Heart left ventricle (tissue), 16 donors: ENCODE measurements around the gene TXNDC16. TPM values are rescaled to one million over a fixed set of nuclear protein-coding genes. Genes with fewer than 3 reads are reported as not detected.

Experiments used
- ATAC-seq, 4 donors: fragments of 200-7000 bp; cut with Tn5 transposase; one replicate each; pipeline ENCODE4 v1.9.1; 2020 to 2022; ENCODE audit warnings: moderate library complexity in 4 of 4, mild to moderate bottlenecking in 3 of 4, moderate number of reproducible peaks in 1 of 4
- DNase-seq, 5 donors: peaks; one replicate each; pipeline ENCODE4 v3.0.0-alpha.2; 2020
- H3K27ac ChIP-seq, 12 donors: fragments of 200-600 bp; sonication (generic) in 4 of 12; one replicate each; pipeline versions ENCODE4 v1.5.0 to v1.8.0; 2016 to 2022; ENCODE audit warnings: mild to moderate bottlenecking in 2 of 12
- H3K27me3 ChIP-seq, 9 donors: fragments of 200-600 bp; sonication (generic) in 2 of 9; one replicate each; pipeline versions ENCODE4 v1.5.1 to v1.8.0; 2016 to 2022; ENCODE audit warnings: mild to moderate bottlenecking in 3 of 9
- H3K36me3 ChIP-seq, 9 donors: fragments of 200-600 bp; sonication (generic) in 2 of 9; one replicate each; pipeline versions ENCODE4 v1.5.0 to v1.8.0; 2018 to 2022; ENCODE audit warnings: mild to moderate bottlenecking in 2 of 9
- H3K4me1 ChIP-seq, 12 donors: fragments of 200-600 bp; sonication (generic) in 4 of 12; one replicate each; pipeline versions ENCODE4 v1.5.0 to v1.8.0; 2016 to 2022; ENCODE audit warnings: mild to moderate bottlenecking in 3 of 12
- H3K4me3 ChIP-seq, 12 donors: fragments of 200-600 bp; sonication (generic) in 4 of 12; one replicate each; pipeline versions ENCODE4 v1.5.0 to v1.8.0; 2017 to 2022; ENCODE audit warnings: mild to moderate bottlenecking in 9 of 12, moderate library complexity in 4 of 12
- H3K9me3 ChIP-seq, 12 donors: fragments of 200-600 bp; sonication (generic) in 4 of 12; one replicate each; pipeline versions ENCODE4 v1.5.0 to v1.8.0; 2016 to 2022; ENCODE audit warnings: mild to moderate bottlenecking in 1 of 12
- CTCF ChIP-seq, 12 donors: fragments of 200-600 bp; sonication (generic) in 4 of 12; IDR thresholded peaks; one replicate each; pipeline versions ENCODE4 v1.5.0 to v1.8.0; 2018 to 2022; ENCODE audit warnings: antibody characterized with exemption in 12 of 12, mild to moderate bottlenecking in 5 of 12
- POLR2A ChIP-seq, 2 donors: fragments of 450-650 bp; IDR thresholded peaks; one replicate each; pipeline ENCODE4 v1.6.1; 2017; ENCODE audit warnings: antibody characterized with exemption in 2 of 2, mild to moderate bottlenecking in 2 of 2, moderate library complexity in 2 of 2
- WGBS, 4 donors: extraction: QIAGEN DNeasy Blood & Tissue Kit in 2 of 4; methylation state at CpG; one replicate each; pipeline versions ENCODE4 v1.1.5 to v1.1.7; 2013 to 2018; 5-methylcytosine and 5-hydroxymethylcytosine counted together
- intact Hi-C, 10 donors: fragments of 100-400 bp; cut with DNase I; formaldehyde crosslinking; loops; one replicate each; pipeline versions ENCODE4 v1.11.1 to v1.14.2; 2022
- polyA plus RNA-seq, 2 donors: library from polyadenylated mRNA; stranded (reverse); fragments of 200-250 nt; gene quantifications; one replicate each; pipeline ENCODE4 v1.2.3, GENCODE V29; 2013
- total RNA-seq, 9 donors: library from RNA; depleted of rRNA in 2 of 9; stranded (reverse); fragments of >200 nt in 2 of 9; fragmentation: NEBNext Ultra II Directional in 3 of 9; extraction: Animal tissue kit (Norgen Biotek cat#: 25700) in 3 of 9; gene quantifications; one replicate each; pipeline versions ENCODE4 v1.1.0 to v1.2.4, GENCODE V29; 2016 to 2023
- donor health status: ischemic (EF 13 %, LVEDD 7.1; RV severe dilation, severe dysfunction).
- donor health status: healthy with polysubstance abuse.
- donor health status: DM: no; HTN: yes; CAD: no.
- donor health status: DM: no; HTN: no; CAD: no.
- donor health status: ischemic (EF 25% LVEDD 6.9; RV normal size, moderate dysfunction).
- donor health status: ischemic (EF 25% LVEDD 5.7; RV mildly dilated, moderate dysfunction).
- donor health status: healthy.
- donor health status: DM: yes; HTN: yes; CAD: no.
- donor health status: ischemic (EF 35%, LVEDD 5.7; RV mildly dilated, moderate dysfunction).
- donor health status: nonischemic (EF 11% LVEDD 7.7; RV severe dilation, severe dysfunction).
- donor health status: DM: yes; HTN: yes; CAD: no.
- donor health status: PGD.
- donor health status: ischemic (EF 29% LVEDD 5.4; RV normal size, mild dysfunction).
- donor health status: nonischemic (EF 23%, LVEDD 6.1; RV moderate dilation, normal function).

TXNDC16 gene
- total and polyA plus RNA-seq, 11 donors: 0.72 to 7.1 (median 3.9) TPM

GRCh38 chr14:52596861-52597260 lies 44.6 kb upstream of the TXNDC16 start:
- TF ChIP-seq POLR2A (IDR thresholded peaks at IDR 0.05): no peak
- no peak for TF ChIP-seq CTCF (IDR thresholded peaks at IDR 0.05)
- 78 to 98% (median 86%) methylated on average over 5 of the region's 5 CpGs for WGBS, 4 donors
- intact Hi-C loops: no loop called here

GRCh38 chr14:52596320-52596719 lies 44.0 kb upstream of the TXNDC16 start:
- 91 to 95% (median 94%) methylated on average over 9 to 10 of the region's 10 CpGs for WGBS, 4 donors
- intact Hi-C loops: no loop called here
- no peak overlapping the region for H3K27ac ChIP-seq
- peaks cover 0 to 15% (median 0%) of the 10 kb centered on the region in 12 donors for H3K9me3 ChIP-seq
- no peaks in the 10 kb centered on the region for H3K27me3 ChIP-seq
- TF ChIP-seq POLR2A (IDR thresholded peaks at IDR 0.05) (no peak), CTCF (IDR thresholded peaks at IDR 0.05) (no peak)
- no peak for DNase-seq
- H3K4me1 ChIP-seq: no peaks in the 10 kb centered on the region
- no peak overlapping the region for H3K4me3 ChIP-seq
- no peaks in the 10 kb centered on the region for H3K36me3 ChIP-seq
- no peak for ATAC-seq

More at GRCh38 chr14:52596861-52597260, 44.6 kb upstream of the TXNDC16 start:
- Histone ChIP-seq H3K27me3 (no peaks in the 10 kb centered on the region), H3K4me1 (no peaks in the 10 kb centered on the region), H3K27ac (no peak overlapping the region), H3K36me3 (no peaks in the 10 kb centered on the region), H3K9me3 (peaks cover 0 to 11% (median 0%) of the 10 kb centered on the region in 12 donors), H3K4me3 (no peak overlapping the region)
- ATAC-seq (no peak), DNase-seq (no peak)

GRCh38 chr14:52590318-52590717 lies 38.0 kb upstream of the TXNDC16 start:
- Histone ChIP-seq H3K27ac (no peak overlapping the region), H3K4me3 (no peak overlapping the region), H3K36me3 (no peaks in the 10 kb centered on the region), H3K27me3 (no peaks in the 10 kb centered on the region), H3K4me1 (no peaks in the 10 kb centered on the region), H3K9me3 (peaks cover 0 to 19% (median 0%) of the 10 kb centered on the region in 12 donors)
- ATAC-seq: no peak
- intact Hi-C loops: no loop called here
- no peak for TF ChIP-seq POLR2A (IDR thresholded peaks at IDR 0.05)
- no peak for TF ChIP-seq CTCF (IDR thresholded peaks at IDR 0.05)
- DNase-seq: no peak
- 92 to 99% (median 97%) methylated on average over 1 of the region's 1 CpG for WGBS, 4 donors

- Histone ChIP-seq H3K9me3 (peaks cover 0 to 19% (median 0%) of the 10 kb centered on the region in 12 donors), H3K27ac (no peak overlapping the region), H3K36me3 (no peaks in the 10 kb centered on the region), H3K27me3 (no peaks in the 10 kb centered on the region), H3K4me3 (no peak overlapping the region), H3K4me1 (no peaks in the 10 kb centered on the region)
- intact Hi-C loops: no loop called here
- WGBS, 4 donors: 69 to 77% (median 70%) methylated on average over 4 of the region's 4 CpGs
- no peak for ATAC-seq
- no peak for DNase-seq
- no peak for TF ChIP-seq POLR2A (IDR thresholded peaks at IDR 0.05)
Observed at GRCh38 chr14:52589646-52590045, 37.3 kb upstream of the TXNDC16 start.

- ATAC-seq (no peak), DNase-seq (no peak)
- no peak overlapping the region for H3K27ac ChIP-seq
- H3K27me3 ChIP-seq: no peaks in the 10 kb centered on the region
- H3K9me3 ChIP-seq: no peaks in the 10 kb centered on the region
- no peak overlapping the region for H3K4me3 ChIP-seq
- no peak for TF ChIP-seq CTCF (IDR thresholded peaks at IDR 0.05)
- no peak for TF ChIP-seq POLR2A (IDR thresholded peaks at IDR 0.05)
- intact Hi-C loops: no loop called here
- no peaks in the 10 kb centered on the region for H3K4me1 ChIP-seq
- H3K36me3 ChIP-seq: no peaks in the 10 kb centered on the region
Observed at GRCh38 chr14:52583544-52583943, 31.2 kb upstream of the TXNDC16 start.
